ENCODE measurements around the gene PPFIBP1.

GRCh38 chr12:27616356-27617142 lies 92.5 kb downstream of the PPFIBP1 start:
- TF ChIP-seq CTCF (IDR thresholded peaks at IDR 0.05) (no peak), POLR2A (IDR thresholded peaks at IDR 0.05) (no peak)
